Adrenal gland (tissue), 12 donors: ENCODE measurements around the gene CAMTA1. TPM values are rescaled to one million over a fixed set of nuclear protein-coding genes. Genes with fewer than 3 reads are reported as not detected.

Experiments used
- DNase-seq, 7 donors: peaks; one replicate each; pipeline ENCODE4 v3.0.0-alpha.2; 2019 to 2020
- H3K27ac ChIP-seq, 5 donors: fragments of 200-600 bp; sonication (generic) in 4 of 5; 1 replicate in 3 of 5; 2 replicates in 2 of 5; pipeline versions ENCODE4 v1.5.1 to v1.8.0; 2016 to 2020; ENCODE audit warnings: mild to moderate bottlenecking in 1 of 5
- H3K27me3 ChIP-seq: fragments of 200-600 bp; 2 replicates; pipeline ENCODE4 v1.8.0; 2021
- H3K36me3 ChIP-seq, 2 donors: fragments of 200-600 bp; replicated peaks in 1 of 2; 1 replicate in 1 of 2; 2 replicates in 1 of 2; pipeline versions ENCODE4 v1.5.1 to v1.8.0; 2018 to 2022
- H3K4me1 ChIP-seq, 2 donors: fragments of 200-600 bp; replicated peaks in 1 of 2; 1 replicate in 1 of 2; 2 replicates in 1 of 2; pipeline versions ENCODE4 v1.5.1 to v1.8.0; 2018 to 2021
- H3K4me3 ChIP-seq, 4 donors: fragments of 200-600 bp; sonication (generic) in 3 of 4; one replicate each; pipeline ENCODE4 v1.5.1; 2016 to 2018
- H3K9me3 ChIP-seq, 3 donors: fragments of 200-600 bp; sonication (generic) in 1 of 3; replicated peaks in 1 of 3; 1 replicate in 2 of 3; 2 replicates in 1 of 3; pipeline versions ENCODE4 v1.5.1 to v1.8.0; 2016 to 2021
- CTCF ChIP-seq, 6 experiments: fragments of 450-650 bp in 4 of 6; fragments of 200-600 bp in 2 of 6; sonication (generic) in 1 of 6; IDR thresholded peaks; 1 replicate in 5 of 6; 2 replicates in 1 of 6; pipeline versions ENCODE4 v1.5.1 to v1.8.0; 2016 to 2021; ENCODE audit warnings: antibody characterized with exemption in 6 of 6, mild to moderate bottlenecking in 2 of 6, moderate library complexity in 1 of 6
- POLR2A ChIP-seq, 2 donors: fragments of 450-650 bp; IDR thresholded peaks; one replicate each; pipeline ENCODE4 v1.6.1; 2017; ENCODE audit warnings: antibody characterized with exemption in 2 of 2, mild to moderate bottlenecking in 2 of 2, moderate library complexity in 1 of 2
- WGBS, 4 donors: extraction: QIAGEN DNeasy Blood & Tissue Kit in 2 of 4; methylation state at CpG; one replicate each; pipeline versions ENCODE4 v1.1.5 to v1.1.7; 2013 to 2017; 5-methylcytosine and 5-hydroxymethylcytosine counted together
- intact Hi-C, 2 donors: fragments of 100-400 bp; cut with DNase I; formaldehyde crosslinking; loops; one replicate each; pipeline versions ENCODE4 v1.14.1 to v1.15.0; 2022 to 2023
- polyA plus RNA-seq, 3 donors: library from polyadenylated mRNA; stranded (reverse); fragments of 200-250 nt in 2 of 3; fragments of 350-450 nt in 1 of 3; fragmentation: Illumina TruSeq in 1 of 3; extraction: RNeasy Lipid Tissue Mini Kit (QIAGEN cat#74804) in 1 of 3; gene quantifications; one replicate each; pipeline ENCODE4 v1.2.3, GENCODE V29; 2013 to 2014
- total RNA-seq, 9 donors: library from RNA; depleted of rRNA in 4 of 9; stranded (reverse); fragments of >200 nt in 4 of 9; fragments of 120-200 nt in 1 of 9; fragmentation: NEBNext Ultra II Directional in 1 of 9; extraction: Animal tissue kit (Norgen Biotek cat#: 25700) in 1 of 9; gene quantifications; one replicate each; pipeline versions ENCODE4 v1.1.0 to v1.2.4, GENCODE V29; 2013 to 2023
- donor health status: healthy with polysubstance abuse.
- donor health status: Bipolar disorder and iron deficiency.
- donor health status: DM: yes; HTN: yes; CAD: no.
- donor health status: DM: no; HTN: no; CAD: no.
- donor health status: DM: no; HTN: no; CAD: no.
- donor health status: DM: yes; HTN: yes; CAD: no.

Gene CAMTA1
- total and polyA plus RNA-seq, 12 donors, result 62.9 to 141 (median 96.9) TPM

DNA sequence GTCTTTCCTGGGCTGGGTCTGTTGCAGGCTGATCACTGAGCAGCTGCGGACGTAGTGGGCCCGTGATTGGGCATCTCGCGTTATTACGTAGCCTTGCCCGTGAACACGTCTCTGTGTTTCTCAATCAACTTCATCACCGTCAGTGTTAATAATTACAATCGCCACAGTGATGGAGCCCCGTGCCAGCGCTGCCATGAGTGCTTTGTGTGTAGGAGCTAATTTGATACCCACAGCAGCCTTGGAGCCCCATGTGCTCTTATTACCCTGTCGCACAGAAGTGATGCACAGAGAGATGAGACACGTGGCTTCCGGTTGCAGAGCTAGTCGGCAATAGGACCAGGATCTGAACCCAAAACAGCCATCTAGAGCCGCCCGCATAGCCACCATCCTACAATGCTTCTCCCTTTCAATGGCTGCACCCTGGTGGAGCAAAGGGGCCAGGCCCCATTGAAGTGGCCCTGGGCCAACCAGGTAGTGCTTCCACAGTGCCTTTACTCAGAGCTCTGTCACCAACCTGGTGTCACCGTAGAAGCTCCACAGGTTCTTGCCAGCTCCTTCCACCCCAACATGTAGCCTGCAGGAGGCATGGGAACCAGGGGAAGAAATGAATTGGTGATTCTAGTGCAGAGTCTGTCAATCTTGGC is 587.3 kb downstream of the CAMTA1 start:
- TF ChIP-seq POLR2A (IDR thresholded peaks at IDR 0.05), result no peak
- no peak for TF ChIP-seq CTCF (IDR thresholded peaks at IDR 0.05)
- no peaks in the 10 kb centered on the region for H3K27me3 ChIP-seq
- H3K27ac ChIP-seq, result no peak overlapping the region
- WGBS, 4 donors, result 94 to 95% (median 95%) methylated on average over 13 to 19 of the region's 19 CpGs
- no peaks in the 10 kb centered on the region for H3K9me3 ChIP-seq
- H3K4me1 ChIP-seq, result no peaks in the 10 kb centered on the region
- intact Hi-C loops, result no loop called here
- no peak for DNase-seq
- H3K36me3 ChIP-seq, result no peaks in the 10 kb centered on the region
- no peak overlapping the region for H3K4me3 ChIP-seq

DNA sequence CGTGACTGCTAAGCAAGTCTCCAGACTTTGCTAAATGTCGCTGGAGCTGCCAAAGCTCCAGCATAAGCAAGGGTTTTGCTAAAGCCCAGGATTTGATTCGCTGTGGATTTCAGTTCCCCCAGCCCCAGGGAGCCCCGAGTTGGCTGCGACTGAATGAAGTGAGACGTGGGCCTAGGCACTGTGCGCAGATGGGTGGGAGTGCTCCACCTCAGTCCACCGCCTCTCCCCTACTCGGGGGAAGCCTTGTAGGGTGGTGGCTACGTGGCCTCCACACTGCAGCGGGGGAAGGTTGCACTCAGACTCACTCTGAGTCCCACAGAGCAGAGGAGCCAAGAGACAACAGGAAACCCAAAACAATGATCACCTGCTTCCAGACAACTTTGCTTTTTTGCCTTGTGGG is 588.0 kb downstream of the CAMTA1 start:
- WGBS, 4 donors, result 87 to 92% (median 89%) methylated on average over 6 to 11 of the region's 11 CpGs
- Histone ChIP-seq H3K36me3 (no peaks in the 10 kb centered on the region), H3K27ac (no peak overlapping the region), H3K4me1 (no peaks in the 10 kb centered on the region), H3K27me3 (no peaks in the 10 kb centered on the region), H3K9me3 (no peaks in the 10 kb centered on the region), H3K4me3 (no peak overlapping the region)
- TF ChIP-seq POLR2A (IDR thresholded peaks at IDR 0.05) (no peak), CTCF (IDR thresholded peaks at IDR 0.05) (no peak)
- intact Hi-C loops, result no loop called here
- DNase-seq, result no peak

DNA sequence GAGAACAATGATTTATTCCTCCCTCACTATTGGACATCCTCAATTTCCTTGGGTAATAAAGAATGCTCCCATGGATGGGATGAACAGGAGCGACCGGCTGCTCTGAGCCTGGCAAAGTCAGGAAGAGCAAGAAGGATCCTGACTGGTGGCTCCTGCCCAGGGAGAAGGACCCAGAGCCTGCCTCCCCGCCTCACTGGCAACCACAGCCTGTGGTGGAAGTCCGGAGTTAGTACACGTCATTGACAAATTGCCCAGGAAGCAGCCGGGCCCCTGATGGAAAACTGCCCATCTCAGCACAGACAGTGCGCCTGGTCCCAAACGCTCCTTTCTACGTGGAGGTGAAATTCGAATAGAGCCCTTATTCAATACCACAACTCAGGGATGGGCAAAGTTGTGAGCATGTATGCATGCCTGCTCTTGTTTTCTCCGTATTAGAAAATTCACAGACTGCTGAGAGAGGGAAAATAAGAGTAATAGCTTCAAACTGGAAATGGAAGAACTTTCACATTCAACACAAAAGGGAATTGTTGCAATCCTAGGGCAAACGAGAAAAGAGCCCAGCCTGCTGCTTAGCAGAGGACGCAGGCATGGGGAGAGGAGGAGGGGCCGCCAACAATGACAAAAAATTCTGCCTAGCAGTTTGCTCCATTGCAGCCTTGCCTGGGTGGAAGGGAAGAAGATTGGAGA is 588.8 kb downstream of the CAMTA1 start:
- no peak overlapping the region for H3K27ac ChIP-seq
- H3K27me3 ChIP-seq, result no peaks in the 10 kb centered on the region
- TF ChIP-seq CTCF (IDR thresholded peaks at IDR 0.05), result no peak
- no peak for TF ChIP-seq POLR2A (IDR thresholded peaks at IDR 0.05)
- intact Hi-C loops, result no loop called here
- no peak overlapping the region for H3K4me3 ChIP-seq
- no peaks in the 10 kb centered on the region for H3K36me3 ChIP-seq
- 47 to 53% (median 50%) methylated on average over 13 to 14 of the region's 14 CpGs for WGBS, 4 donors
- H3K9me3 ChIP-seq, result no peaks in the 10 kb centered on the region
- H3K4me1 ChIP-seq, result no peaks in the 10 kb centered on the region
- no peak for DNase-seq

DNA sequence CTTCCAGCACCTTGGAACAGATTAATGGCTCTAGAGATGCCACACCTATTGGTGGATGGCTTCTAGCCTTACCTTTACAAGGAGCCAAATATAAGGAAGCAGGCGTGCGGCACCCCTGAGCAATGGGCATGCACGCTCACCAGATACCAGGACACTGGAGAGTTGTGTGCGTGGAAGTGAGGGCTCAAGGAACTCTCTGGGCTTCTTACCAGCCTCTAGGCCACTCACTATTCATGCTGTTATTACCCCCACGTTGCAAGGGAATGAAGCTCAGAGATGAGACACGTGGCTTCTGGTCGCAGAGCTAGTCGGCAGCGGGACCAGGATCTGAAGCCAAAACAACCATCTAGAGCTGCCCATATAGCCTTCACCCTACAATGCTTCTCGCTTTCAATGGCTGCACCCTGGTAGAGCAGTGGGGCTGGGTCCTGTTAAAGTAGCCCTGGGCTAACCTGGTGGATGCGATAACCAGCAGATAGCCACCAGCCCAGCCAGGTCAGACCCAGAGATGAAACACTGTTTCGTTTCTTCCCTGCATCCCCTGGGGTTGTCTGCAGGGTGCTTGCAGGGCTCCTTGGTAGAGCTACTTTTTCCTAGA is 589.4 kb downstream of the CAMTA1 start:
- peak in 2 of 7 donors; percentile 9 to 20 for DNase-seq
- WGBS, 4 donors, result 89 to 94% (median 93%) methylated on average over 12 of the region's 12 CpGs

More for the DNA sequence above, 589.4 kb downstream of the CAMTA1 start:
- H3K27ac ChIP-seq, result no peak overlapping the region
- TF ChIP-seq CTCF (IDR thresholded peaks at IDR 0.05), result no peak
- TF ChIP-seq POLR2A (IDR thresholded peaks at IDR 0.05), result no peak
- no peaks in the 10 kb centered on the region for H3K27me3 ChIP-seq
- no peaks in the 10 kb centered on the region for H3K36me3 ChIP-seq
- no peaks in the 10 kb centered on the region for H3K9me3 ChIP-seq
- H3K4me3 ChIP-seq, result no peak overlapping the region
- no peaks in the 10 kb centered on the region for H3K4me1 ChIP-seq
- intact Hi-C loops, result no loop called here
